ENCODE measurements around the gene MED16.

DNA sequence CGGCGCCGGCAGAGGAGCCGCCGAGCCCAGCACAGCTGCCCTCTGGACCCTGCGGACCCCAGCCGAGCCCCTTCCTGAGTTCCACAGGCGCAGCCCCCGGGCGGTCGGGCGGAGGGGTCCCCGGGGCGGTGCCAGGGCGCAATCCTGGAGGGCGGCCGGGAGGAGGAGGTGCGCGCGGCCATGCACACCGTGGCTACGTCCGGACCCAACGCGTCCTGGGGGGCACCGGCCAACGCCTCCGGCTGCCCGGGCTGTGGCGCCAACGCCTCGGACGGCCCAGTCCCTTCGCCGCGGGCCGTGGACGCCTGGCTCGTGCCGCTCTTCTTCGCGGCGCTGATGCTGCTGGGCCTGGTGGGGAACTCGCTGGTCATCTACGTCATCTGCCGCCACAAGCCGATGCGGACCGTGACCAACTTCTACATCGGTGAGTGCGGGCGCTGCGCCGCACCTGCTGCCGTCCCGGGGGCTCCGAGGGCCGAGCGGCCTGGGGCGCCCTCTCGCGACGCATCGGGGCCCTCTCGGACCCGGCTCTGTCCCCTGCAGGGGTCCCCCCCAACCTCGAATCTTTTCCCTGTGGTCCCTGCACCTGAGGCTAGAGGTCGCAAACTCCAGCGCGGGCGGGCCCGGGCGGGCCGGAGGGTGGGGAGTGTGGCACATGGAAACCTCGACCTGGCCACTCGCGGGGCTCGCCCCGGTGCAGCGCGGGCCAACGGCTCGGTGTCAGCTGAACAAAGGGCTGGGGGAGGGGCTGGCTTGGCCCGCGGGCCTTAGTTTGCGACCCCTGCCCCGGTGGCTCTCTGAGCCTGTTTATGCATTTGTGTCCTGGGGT lies 24.6 kb upstream of the MED16 start, which contains the start of gene KISS1R:
- TF ChIP-seq EZH2 (IDR thresholded peaks at IDR 0.05) (no peak), POLR2AphosphoS5 (IDR thresholded peaks at IDR 0.05; ENCODE audit: borderline replicate concordance, low read depth, low read length) (no peak)
